Rectal smooth muscle tissue (tissue), 1 donor: ENCODE data around the gene SYMPK.
"Not testable (repeated sequence)": the region's sequence is repeated elsewhere in the genome, so short reads cannot be mapped to it uniquely, and the experiment has no call there.

Experiments used
- H3K27ac ChIP-seq: one replicate; pipeline ENCODE4 v1.7.0; 2013; ENCODE audit warnings: low read depth, low read length, inconsistent platforms
- H3K27me3 ChIP-seq: one replicate; pipeline ENCODE4 v1.7.0; 2013; ENCODE audit warnings: low read length; ENCODE audit not compliant: control insufficient read depth, insufficient read depth
- H3K36me3 ChIP-seq: one replicate; pipeline ENCODE4 v1.7.0; 2013; ENCODE audit warnings: low read length; ENCODE audit not compliant: control insufficient read depth, insufficient read depth
- H3K4me1 ChIP-seq: one replicate; pipeline ENCODE4 v1.7.0; 2013; ENCODE audit warnings: low read length; ENCODE audit not compliant: control insufficient read depth, insufficient read depth
- H3K4me3 ChIP-seq: one replicate; pipeline ENCODE4 v1.7.0; 2013; ENCODE audit warnings: low read length
- H3K9ac ChIP-seq: one replicate; pipeline ENCODE4 v1.7.0; 2013; ENCODE audit warnings: low read length

The SYMPK gene

GRCh38 chr19:45799541-45799940 is 63.4 kb downstream of the SYMPK start:
- not testable (repeated sequence) for H3K4me1 ChIP-seq, H3K9ac ChIP-seq, H3K4me3 ChIP-seq, H3K27ac ChIP-seq, H3K36me3 ChIP-seq, H3K27me3 ChIP-seq

- Histone ChIP-seq H3K4me3 (no peak overlapping the region), H3K4me1 (no peaks in the 10 kb centered on the region), H3K27ac (no peak overlapping the region), H3K27me3 (no peaks in the 10 kb centered on the region), H3K36me3 (no peaks in the 10 kb centered on the region), H3K9ac (no peak overlapping the region)
Measured at GRCh38 chr19:45798995-45799517, 63.9 kb downstream of the SYMPK start.

GRCh38 chr19:45794627-45795026 is 68.3 kb downstream of the SYMPK start:
- no peak overlapping the region for H3K27ac ChIP-seq
- peaks cover 3% of the 10 kb centered on the region for H3K36me3 ChIP-seq
- H3K4me3 ChIP-seq = no peak overlapping the region
- no peaks in the 10 kb centered on the region for H3K27me3 ChIP-seq
- H3K9ac ChIP-seq = no peak overlapping the region
- H3K4me1 ChIP-seq = peaks cover 10% of the 10 kb centered on the region

GRCh38 chr19:45793876-45794275 is 69.1 kb downstream of the SYMPK start:
- Histone ChIP-seq H3K27me3 (no peaks in the 10 kb centered on the region), H3K4me3 (no peak overlapping the region), H3K4me1 (peaks cover 10% of the 10 kb centered on the region), H3K27ac (no peak overlapping the region), H3K36me3 (peaks cover 9% of the 10 kb centered on the region), H3K9ac (no peak overlapping the region)

- peaks cover 13% of the 10 kb centered on the region for H3K36me3 ChIP-seq
- peak overlapping the region; percentile 41 for H3K27ac ChIP-seq
- peaks cover 10% of the 10 kb centered on the region for H3K4me1 ChIP-seq
- no peak overlapping the region for H3K9ac ChIP-seq
- peak overlapping the region; percentile 7 for H3K4me3 ChIP-seq
- H3K27me3 ChIP-seq = no peaks in the 10 kb centered on the region
Measured at GRCh38 chr19:45793178-45793564, 69.8 kb downstream of the SYMPK start.

GRCh38 chr19:45792470-45793177 is 70.3 kb downstream of the SYMPK start, which contains the start of gene DMWD:
TSS of gene DMWD (minus strand) at chr19:45792845. CDS start at chr19:45792756, 89 bp downstream.
- peaks cover 16% of the 10 kb centered on the region for H3K36me3 ChIP-seq
- peaks cover 10% of the 10 kb centered on the region for H3K4me1 ChIP-seq
- H3K9ac ChIP-seq = peak within 1 kb of the TSS; percentile 74
- no peaks in the 10 kb centered on the region for H3K27me3 ChIP-seq
- H3K27ac ChIP-seq = peak within 1 kb of the TSS; percentile 69
- H3K4me3 ChIP-seq = peak within 1 kb of the TSS; percentile 81

GRCh38 chr19:45791744-45792469 is 71.0 kb downstream of the SYMPK start:
- Histone ChIP-seq H3K36me3 (peaks cover 17% of the 10 kb centered on the region), H3K27ac (peak overlapping the region; percentile 69), H3K4me1 (peaks cover 10% of the 10 kb centered on the region), H3K27me3 (no peaks in the 10 kb centered on the region), H3K9ac (peak overlapping the region; percentile 74), H3K4me3 (peak overlapping the region; percentile 81)

- H3K4me3 ChIP-seq = peak overlapping the region; percentile 81
Measured at GRCh38 chr19:45790942-45791341, 72.0 kb downstream of the SYMPK start.

GRCh38 chr19:45789035-45789786 is 73.7 kb downstream of the SYMPK start:
- Histone ChIP-seq H3K9ac (no peak overlapping the region), H3K27ac (no peak overlapping the region)

More at GRCh38 chr19:45790942-45791341, 72.0 kb downstream of the SYMPK start:
- Histone ChIP-seq H3K27me3 (no peaks in the 10 kb centered on the region), H3K27ac (no peak overlapping the region), H3K36me3 (peaks cover 25% of the 10 kb centered on the region), H3K9ac (no peak overlapping the region), H3K4me1 (peaks cover 10% of the 10 kb centered on the region)

GRCh38 chr19:45786533-45786894 is 76.4 kb downstream of the SYMPK start:
- no peak overlapping the region for H3K27ac ChIP-seq
- H3K4me3 ChIP-seq = no peak overlapping the region
- no peaks in the 10 kb centered on the region for H3K27me3 ChIP-seq
- H3K9ac ChIP-seq = no peak overlapping the region
- H3K36me3 ChIP-seq = peaks cover 29% of the 10 kb centered on the region
- peaks cover 28% of the 10 kb centered on the region for H3K4me1 ChIP-seq

More at GRCh38 chr19:45789035-45789786, 73.7 kb downstream of the SYMPK start:
- no peaks in the 10 kb centered on the region for H3K27me3 ChIP-seq
- H3K36me3 ChIP-seq = peaks cover 29% of the 10 kb centered on the region
- H3K4me3 ChIP-seq = no peak overlapping the region
- H3K4me1 ChIP-seq = peaks cover 20% of the 10 kb centered on the region

- H3K9ac ChIP-seq = no peak overlapping the region
- no peak overlapping the region for H3K27ac ChIP-seq
- H3K4me3 ChIP-seq = no peak overlapping the region
- no peaks in the 10 kb centered on the region for H3K27me3 ChIP-seq
- H3K4me1 ChIP-seq = peaks cover 25% of the 10 kb centered on the region
- H3K36me3 ChIP-seq = peaks cover 28% of the 10 kb centered on the region
Measured at GRCh38 chr19:45785781-45786532, 77.0 kb downstream of the SYMPK start.
